Astrocyte (in vitro differentiated cells and primary cell): ENCODE measurements around the gene RALGAPA1.

Experiments used
- CTCF ChIP-seq: IDR thresholded peaks from 2 replicates; pipeline ENCODE4 v1.5.1; 2011; ENCODE audit warnings: low read depth, mild to moderate bottlenecking, inconsistent platforms, low read length, moderate library complexity; ENCODE audit not compliant: insufficient read depth
- EZH2 ChIP-seq: IDR thresholded peaks from 2 replicates; pipeline ENCODE4 v1.6.1; 2012; ENCODE audit warnings: mild to moderate bottlenecking, low read length, inconsistent platforms; ENCODE audit not compliant: insufficient read depth

- TF ChIP-seq CTCF (no peak), EZH2 (no peak)
These were observed 243.1 kb downstream of the RALGAPA1 start for GRCh38 chr14:35565871-35566464.
